ENCODE measurements around the gene TBX19.

- no peak for TF ChIP-seq CTCF (IDR thresholded peaks at IDR 0.05)
- TF ChIP-seq POLR2A (IDR thresholded peaks at IDR 0.05) = no peak
Measured at GRCh38 chr1:168338589-168339503, 58.2 kb downstream of the TBX19 start.
